GM12878 (cell line): Measurements from ENCODE around the gene CENPP. TPM values are rescaled to one million over a fixed set of nuclear protein-coding genes. Genes with fewer than 3 reads are reported as not detected.

ENCODE experiments used
- ATAC-seq: fragments of 200-7000 bp; cut with Tn5 transposase; 3 replicates; pipeline ENCODE4 v1.9.1; 2020; ENCODE audit warnings: mild to moderate bottlenecking, moderate library complexity
- BruUV-seq: library from RNA; stranded (reverse); fragments of 400-500 nt; replicated peaks from 2 replicates; lab custom pipeline; 2021; lab: Mats Ljungman, UMichigan
- CTCF ChIA-PET: fragments of 300-600 bp; sonication (Branson Sonifier 250); formaldehyde crosslinking; extraction: SDS; loops from one replicate; lab custom pipeline; 2021; ENCODE audit warnings: inconsistent platforms; lab: Yijun Ruan, JAX
- POLR2A ChIA-PET: fragments of 350-600 bp; formaldehyde crosslinking; extraction: SDS; loops from one replicate; lab custom pipeline; 2021; ENCODE audit warnings: inconsistent platforms; lab: Charles Lee
- RAD21 ChIA-PET: fragments of 300-600 bp; sonication (Branson Sonifier 250); formaldehyde crosslinking; loops from one replicate; lab custom pipeline; 2023; ENCODE audit warnings: antibody characterized with exemption; ENCODE audit not compliant: unreplicated experiment; lab: Charles Lee
- SMC1A ChIA-PET: fragments of 300-600 bp; sonication (Branson Sonifier 250); formaldehyde crosslinking; loops from one replicate; lab custom pipeline; 2023; ENCODE audit not compliant: unreplicated experiment, uncharacterized antibody; lab: Charles Lee
- DNase-seq: peaks from one replicate; pipeline ENCODE4 v3.0.0-alpha.2; 2011; ENCODE audit warnings: low read depth, low spot score
- FAIRE-seq: peaks from 3 replicates; lab custom pipeline; 2011; peaks lifted over from hg19 to GRCh38; lab: Jason Lieb, UNC
- H2AFZ ChIP-seq: 2 replicates; pipeline ENCODE4 v1.6.0; 2011; ENCODE audit warnings: low read depth, low read length, control low read depth; ENCODE audit not compliant: control insufficient read depth
- H3K27ac ChIP-seq: 2 replicates; pipeline ENCODE4 v1.5.1; 2011; ENCODE audit warnings: control low read depth; ENCODE audit not compliant: control insufficient read depth, insufficient read depth
- H3K27me3 ChIP-seq, 2 experiments: replicated peaks in 1 of 2; 2 replicates each; pipeline versions ENCODE4 v1.6.0 to v1.6.1; 2011; ENCODE audit warnings: low read length in 1 of 2; ENCODE audit not compliant: control insufficient read depth in 2 of 2, insufficient read depth in 2 of 2
- H3K36me3 ChIP-seq, 2 experiments: 2 replicates each; pipeline ENCODE4 v1.5.1; 2011; ENCODE audit warnings: low read length in 1 of 2; ENCODE audit not compliant: control insufficient read depth in 2 of 2, insufficient read depth in 2 of 2
- H3K4me1 ChIP-seq: 2 replicates; pipeline ENCODE4 v1.6.1; 2011; ENCODE audit warnings: mild to moderate bottlenecking, low read length, moderate library complexity, mixed read lengths; ENCODE audit not compliant: control insufficient read depth, insufficient read depth
- H3K4me2 ChIP-seq: 2 replicates; pipeline ENCODE4 v1.6.0; 2011; ENCODE audit warnings: control low read depth; ENCODE audit not compliant: control insufficient read depth, insufficient read depth
- H3K4me3 ChIP-seq: fragments of 200-600 bp; sonication (generic); 2 replicates; pipeline ENCODE4 v1.5.1; 2016
- H3K79me2 ChIP-seq: 2 replicates; pipeline ENCODE4 v1.6.0; 2011; ENCODE audit warnings: low read length; ENCODE audit not compliant: control insufficient read depth, insufficient read depth
- H3K9ac ChIP-seq: 2 replicates; pipeline ENCODE4 v1.8.0; 2011; ENCODE audit warnings: low read length, control low read depth, mixed read lengths; ENCODE audit not compliant: control insufficient read depth, insufficient read depth
- H3K9me3 ChIP-seq: replicated peaks from 3 replicates; pipeline ENCODE4 v1.5.1; 2011; ENCODE audit warnings: mild to moderate bottlenecking, low read length; ENCODE audit not compliant: control insufficient read depth, insufficient read depth
- H4K20me1 ChIP-seq: 2 replicates; pipeline ENCODE4 v1.6.0; 2011; ENCODE audit not compliant: control insufficient read depth, insufficient read depth
- ATF2 ChIP-seq: IDR thresholded peaks from 2 replicates; pipeline ENCODE4 v1.6.1; 2012; ENCODE audit warnings: low read length, inconsistent platforms
- EGR1 ChIP-seq, 2 experiments: IDR thresholded peaks; 1 replicate in 1 of 2; 2 replicates in 1 of 2; pipeline ENCODE4 v1.6.1; 2011 to 2012; ENCODE audit warnings: low read depth in 2 of 2, low read length in 2 of 2, borderline replicate concordance in 1 of 2, mild to moderate bottlenecking in 1 of 2, moderate library complexity in 1 of 2
- IRF4 ChIP-seq: IDR thresholded peaks from 2 replicates; pipeline ENCODE4 v1.6.1; 2011; ENCODE audit warnings: low read depth, low read length
- JUND ChIP-seq: IDR thresholded peaks from 2 replicates; pipeline ENCODE4 v1.6.1; 2012; ENCODE audit warnings: low read depth, mild to moderate bottlenecking, low read length, improper control_type of control experiment, moderate library complexity
- SMAD1 ChIP-seq: fragments of 450-650 bp; IDR thresholded peaks from 2 replicates; pipeline ENCODE4 v1.6.1; 2018; ENCODE audit warnings: mild to moderate bottlenecking, low read depth; ENCODE audit not compliant: partially characterized antibody
- SPI1 ChIP-seq: IDR thresholded peaks from 2 replicates; pipeline ENCODE4 v1.6.1; 2011; ENCODE audit warnings: low read depth, mild to moderate bottlenecking, low read length, moderate library complexity, borderline replicate concordance; ENCODE audit not compliant: insufficient read depth
- ZSCAN29 ChIP-seq: fragments of 450-650 bp; IDR thresholded peaks from 2 replicates; pipeline ENCODE4 v1.6.1; 2017; ENCODE audit warnings: mild to moderate bottlenecking, moderate library complexity
- WGBS: methylation state at CpG from one replicate; pipeline ENCODE4 v1.1.6; 2016; ENCODE audit warnings: low lambda C conversion rate; ENCODE audit not compliant: insufficient replicate concordance, insufficient coverage; ENCODE audit errors: missing lambda C conversion rate; 5-methylcytosine and 5-hydroxymethylcytosine counted together
- in situ Hi-C: fragments of 300-500 bp; cut with MboI; formaldehyde crosslinking; loops from 9 replicates; pipeline ENCODE4 v1.14.3; 2018; ENCODE audit warnings: mixed read lengths
- intact Hi-C: fragments of 100-400 bp; cut with micrococcal nuclease; formaldehyde crosslinking; loops from one replicate; pipeline ENCODE4 v1.14.2; 2022; ENCODE audit not compliant: unreplicated experiment
- polyA plus RNA-seq, 11 experiments: library from polyadenylated mRNA; depleted of rRNA in 4 of 11; unstranded in 6 of 11; stranded (reverse) in 5 of 11; fragments of >200 nt; fragmentation: Nextera tagmentation in 4 of 11; fragmentation: Illumina TruSeq in 1 of 11; extraction: Ambion mirVana in 4 of 11; extraction: Trizol in 1 of 11; gene quantifications; 1 replicate in 1 of 11; 2 replicates in 10 of 11; pipeline versions ENCODE4 v1.2.1 to v1.2.3, GENCODE V29; 2011 to 2016; ENCODE audit warnings: inconsistent platforms in 2 of 11, missing spikeins in 2 of 11, low read depth in 1 of 11
- total RNA-seq, 4 experiments: library from RNA; depleted of rRNA in 3 of 4; stranded (reverse); fragments of >200 nt in 3 of 4; fragmentation: Illumina TruSeq in 1 of 4; extraction: Trizol in 1 of 4; gene quantifications; 2 replicates each; pipeline versions ENCODE4 v1.2.1 to v1.2.3, GENCODE V29; 2013 to 2021

Gene CENPP
- total and polyA plus RNA-seq, 10 of the 15 experiments (the other 5 are each of a cell fraction or from before 2014, with no cell fraction given), result 9.4 to 31.4 (median 19.8) TPM

DNA sequence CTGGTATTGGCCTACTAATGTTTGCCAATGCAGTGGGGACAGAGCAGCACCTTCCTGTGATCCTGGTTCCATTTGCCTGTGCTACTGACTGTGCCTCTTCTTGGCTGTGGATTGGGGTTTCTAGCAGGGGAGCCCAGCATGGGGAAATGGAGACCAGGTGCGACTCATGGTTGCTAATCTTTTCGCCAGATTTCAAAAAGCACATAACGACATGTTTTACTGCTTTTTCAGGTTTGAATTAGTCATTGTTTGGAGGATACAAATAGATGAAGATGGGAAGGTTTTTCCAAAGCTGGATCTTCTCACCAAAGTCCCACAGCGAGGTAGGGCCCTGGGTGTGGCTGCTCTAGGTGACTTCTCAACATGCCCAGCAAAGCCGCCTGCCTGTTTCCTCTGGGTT is 286.5 kb downstream of the CENPP start:
- H3K4me2 ChIP-seq, result no peak overlapping the region
- TF ChIP-seq JUND, result no peak
- TF ChIP-seq, all 136 proteins: peak for 0
- SMC1A ChIA-PET, result no interaction called here
- Histone ChIP-seq H3K36me3 (peaks cover 4 to 18% of the 10 kb centered on the region in 2 experiments), H2AFZ (no peak overlapping the region), H3K79me2 (no peaks in the 10 kb centered on the region), H3K9me3 (no peaks in the 10 kb centered on the region), H3K4me3 (no peak overlapping the region), H3K27ac (no peak overlapping the region), H3K9ac (no peak overlapping the region), H3K27me3 (no peaks in the 10 kb centered on the region), H4K20me1 (no peaks in the 10 kb centered on the region), H3K4me1 (no peaks in the 10 kb centered on the region)
- in situ Hi-C loops (no loop called here), intact Hi-C loops (no loop called here)
- POLR2A ChIA-PET, result no interaction called here
- over 99% methylated on average over 5 of the region's 5 CpGs for WGBS
- DNase-seq (no peak), FAIRE-seq (no peak), ATAC-seq (no peak)
- RAD21 ChIA-PET, result no interaction called here
- CTCF ChIA-PET, result no interaction called here
- no TSS peak for BruUV-seq

DNA sequence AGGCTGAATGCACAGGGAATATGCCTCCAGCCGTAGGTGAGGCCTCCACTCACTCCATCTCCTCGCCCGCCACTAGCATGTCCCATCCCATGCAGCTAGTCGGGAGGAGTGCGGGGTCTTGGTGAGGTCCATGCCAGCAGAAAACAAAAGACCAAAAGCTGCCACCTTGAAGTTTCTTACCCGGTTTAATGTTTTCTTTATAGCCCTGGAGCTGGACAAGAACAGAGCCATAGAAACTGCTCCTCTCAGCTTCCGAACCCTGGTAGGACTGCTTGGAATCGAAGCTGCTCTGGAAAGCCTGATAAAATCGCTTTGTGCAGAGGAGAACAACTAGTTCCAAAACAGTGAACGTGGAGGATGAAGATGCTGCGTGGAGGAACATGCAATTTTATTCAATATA is 287.1 kb downstream of the CENPP start:
- H2AFZ ChIP-seq, result no peak overlapping the region
- FAIRE-seq, result no peak
- intact Hi-C loops (no loop called here), in situ Hi-C loops (no loop called here)
- no peak overlapping the region for H3K27ac ChIP-seq
- ChIA-PET SMC1A (no interaction called here), POLR2A (no interaction called here), RAD21 (no interaction called here), CTCF (no interaction called here)
- H3K27me3 ChIP-seq, result no peaks in the 10 kb centered on the region
- H3K9me3 ChIP-seq, result no peaks in the 10 kb centered on the region
- BruUV-seq, result no TSS peak
- H3K9ac ChIP-seq, result no peak overlapping the region
- H3K36me3 ChIP-seq, result peaks cover 8 to 20% of the 10 kb centered on the region in 2 experiments
- no peak for DNase-seq
- H3K79me2 ChIP-seq, result no peaks in the 10 kb centered on the region
- H3K4me3 ChIP-seq, result no peak overlapping the region
- H4K20me1 ChIP-seq, result no peaks in the 10 kb centered on the region
- TF ChIP-seq ZSCAN29 (no peak), SPI1 (no peak), IRF4 (no peak), EGR1 (IDR thresholded peaks at IDR 0.05; ENCODE audit: borderline replicate concordance in 1 of 2, low read depth in 2 of 2, low read length in 2 of 2) (no peak), ATF2 (no peak), SMAD1 (no peak)
- no peaks in the 10 kb centered on the region for H3K4me1 ChIP-seq
- no peak for ATAC-seq
- WGBS, result 95% methylated on average over 11 of the region's 11 CpGs
- no peak overlapping the region for H3K4me2 ChIP-seq
